GM20000 (cell line): Measurements from ENCODE around the gene TNKS2.

Experiments used
- DNase-seq: peaks from one replicate; pipeline ENCODE4 v3.0.0; 2012; ENCODE audit warnings: low spot score
- CTCF ChIP-seq: IDR thresholded peaks from 2 replicates; pipeline ENCODE4 v1.5.1; 2012; ENCODE audit warnings: mild to moderate bottlenecking, control low read depth; ENCODE audit errors: extremely low read depth, missing control alignments

TNKS2 gene

GRCh38 chr10:91864744-91865143 is 66.5 kb downstream of the TNKS2 start:
- no peak for DNase-seq
- TF ChIP-seq CTCF, result no peak

- no peak for DNase-seq
- TF ChIP-seq CTCF, result no peak
Observed at GRCh38 chr10:91865562-91866081, 67.4 kb downstream of the TNKS2 start.

- DNase-seq, result no peak
- no peak for TF ChIP-seq CTCF
Observed at GRCh38 chr10:91875156-91875555, 76.9 kb downstream of the TNKS2 start.

- no peak for DNase-seq
- TF ChIP-seq CTCF, result no peak
Observed at GRCh38 chr10:91875779-91876178, 77.6 kb downstream of the TNKS2 start.

GRCh38 chr10:91879515-91880170 is 81.4 kb downstream of the TNKS2 start:
- no peak for DNase-seq
- TF ChIP-seq CTCF, result no peak

GRCh38 chr10:91880310-91880709 is 82.1 kb downstream of the TNKS2 start:
- DNase-seq, result no peak

More at GRCh38 chr10:91880310-91880709, 82.1 kb downstream of the TNKS2 start:
- no peak for TF ChIP-seq CTCF
